HEK293 (cell line): Measurements from ENCODE around the gene SAFB.

Experiments
- CTCF ChIA-PET: fragments of 350-600 bp; formaldehyde crosslinking; extraction: SDS; loops from one replicate; lab custom pipeline; 2021; ENCODE audit warnings: antibody characterized with exemption; lab: Yijun Ruan, JAX
- POLR2A ChIA-PET: fragments of 300-600 bp; formaldehyde crosslinking; extraction: SDS; loops from one replicate; lab custom pipeline; 2020; ENCODE audit warnings: antibody characterized with exemption, inconsistent platforms; lab: Yijun Ruan, JAX
- H3K27ac ChIP-seq: fragments of 200-500 bp; sonication (Bioruptor generic); 2 replicates; pipeline ENCODE4 v1.5.1; 2014; ENCODE audit warnings: low read depth, low read length, control low read depth, inconsistent platforms; ENCODE audit errors: extremely low read depth
- H3K36me3 ChIP-seq, 2 experiments: fragments of 200-500 bp in 1 of 2; sonication (Bioruptor generic) in 1 of 2; 1 replicate in 1 of 2; 2 replicates in 1 of 2; pipeline ENCODE4 v1.5.1; 2014 to 2017; ENCODE audit warnings: inconsistent platforms in 2 of 2, low read length in 2 of 2; ENCODE audit not compliant: control insufficient read depth in 2 of 2, insufficient read depth in 1 of 2
- H3K4me1 ChIP-seq: fragments of 200-500 bp; sonication (Bioruptor generic); 2 replicates; pipeline ENCODE4 v1.5.1; 2014; ENCODE audit warnings: mild to moderate bottlenecking, low read length, inconsistent platforms; ENCODE audit not compliant: control insufficient read depth, insufficient read depth
- H3K4me3 ChIP-seq: 2 replicates; pipeline ENCODE4 v1.5.1; 2011; ENCODE audit warnings: low read depth, mild to moderate bottlenecking, control low read depth, low read length, moderate library complexity
- H3K9me3 ChIP-seq: fragments of 200-500 bp; sonication (Bioruptor generic); 2 replicates; pipeline ENCODE4 v1.5.1; 2014; ENCODE audit warnings: low read depth, low read length, inconsistent platforms; ENCODE audit not compliant: control insufficient read depth, insufficient read depth
- EGR2 ChIP-seq: fragments of 450-650 bp; formaldehyde crosslinking; IDR thresholded peaks from 2 replicates; pipeline ENCODE4 v1.5.1; 2016; ENCODE audit warnings: low read depth, missing biosample characterization, missing genetic modification characterization
- HOXC10 ChIP-seq: sonication (generic); formaldehyde crosslinking; IDR thresholded peaks from 2 replicates; pipeline ENCODE4 v1.8.1; 2023; ENCODE audit warnings: mild to moderate bottlenecking, missing genetic modification reagents
- KLF7 ChIP-seq: fragments of 450-650 bp; formaldehyde crosslinking; IDR thresholded peaks from 2 replicates; pipeline ENCODE4 v1.5.1; 2016; ENCODE audit warnings: missing biosample characterization, missing genetic modification characterization, borderline replicate concordance
- OSR2 ChIP-seq: fragments of 450-650 bp; formaldehyde crosslinking; IDR thresholded peaks from 2 replicates; pipeline ENCODE4 v1.5.1; 2016; ENCODE audit warnings: missing biosample characterization, missing genetic modification characterization
- PRDM4 ChIP-seq: fragments of 450-650 bp; formaldehyde crosslinking; IDR thresholded peaks from 2 replicates; pipeline ENCODE4 v1.5.1; 2017; ENCODE audit warnings: missing biosample characterization, missing genetic modification characterization
- SCRT2 ChIP-seq: fragments of 450-650 bp; formaldehyde crosslinking; IDR thresholded peaks from 2 replicates; pipeline ENCODE4 v1.5.1; 2016; ENCODE audit warnings: missing biosample characterization, missing genetic modification characterization
- SP7 ChIP-seq: fragments of 450-650 bp; formaldehyde crosslinking; IDR thresholded peaks from 2 replicates; pipeline ENCODE4 v1.5.1; 2016; ENCODE audit warnings: missing biosample characterization, missing genetic modification characterization
- YY1 ChIP-seq: fragments of 450-650 bp; formaldehyde crosslinking; IDR thresholded peaks from 2 replicates; pipeline ENCODE4 v1.5.1; 2018; ENCODE audit warnings: missing biosample characterization, missing genetic modification characterization
- ZBTB11 ChIP-seq: fragments of 450-650 bp; formaldehyde crosslinking; conservative IDR thresholded peaks from 2 replicates; pipeline ENCODE4 v1.5.1; 2016; ENCODE audit warnings: low read depth, missing biosample characterization, missing genetic modification characterization
- ZFP37 ChIP-seq: fragments of 450-650 bp; formaldehyde crosslinking; IDR thresholded peaks from 2 replicates; pipeline ENCODE4 v1.5.1; 2016; ENCODE audit warnings: missing biosample characterization, missing genetic modification characterization
- ZNF121 ChIP-seq: fragments of 450-650 bp; formaldehyde crosslinking; IDR thresholded peaks from 2 replicates; pipeline ENCODE4 v1.5.1; 2016; ENCODE audit warnings: missing biosample characterization, missing genetic modification characterization
- ZNF146 ChIP-seq: fragments of 450-650 bp; formaldehyde crosslinking; IDR thresholded peaks from 2 replicates; pipeline ENCODE4 v1.5.1; 2016; ENCODE audit warnings: missing biosample characterization, missing genetic modification characterization
- ZNF148 ChIP-seq: fragments of 450-650 bp; formaldehyde crosslinking; IDR thresholded peaks from 2 replicates; pipeline ENCODE4 v1.5.0; 2017; ENCODE audit warnings: missing biosample characterization, missing genetic modification characterization, borderline replicate concordance
- ZNF214 ChIP-seq: fragments of 450-650 bp; formaldehyde crosslinking; IDR thresholded peaks from 2 replicates; pipeline ENCODE4 v1.5.1; 2017; ENCODE audit warnings: missing biosample characterization, mild to moderate bottlenecking, missing genetic modification characterization, borderline replicate concordance
- ZNF341 ChIP-seq: fragments of 450-650 bp; formaldehyde crosslinking; IDR thresholded peaks from 2 replicates; pipeline ENCODE4; 2016; ENCODE audit warnings: low read depth, missing biosample characterization, missing genetic modification characterization
- ZNF350 ChIP-seq: fragments of 450-650 bp; formaldehyde crosslinking; IDR thresholded peaks from 2 replicates; pipeline ENCODE4 v1.5.0; 2017; ENCODE audit warnings: missing biosample characterization, mild to moderate bottlenecking, missing genetic modification characterization
- ZNF501 ChIP-seq: fragments of 450-650 bp; formaldehyde crosslinking; IDR thresholded peaks from 2 replicates; pipeline ENCODE4 v1.5.1; 2016; ENCODE audit warnings: missing biosample characterization, missing genetic modification characterization
- ZNF660 ChIP-seq: fragments of 450-650 bp; IDR thresholded peaks from 2 replicates; pipeline ENCODE4 v1.5.1; 2018; ENCODE audit warnings: missing biosample characterization, mild to moderate bottlenecking, missing genetic modification characterization
- ZNF692 ChIP-seq: fragments of 450-650 bp; formaldehyde crosslinking; IDR thresholded peaks from 2 replicates; pipeline ENCODE4 v1.5.1; 2016; ENCODE audit warnings: missing biosample characterization, missing genetic modification characterization
- ZSCAN5A ChIP-seq: fragments of 450-650 bp; formaldehyde crosslinking; IDR thresholded peaks from 2 replicates; pipeline ENCODE4 v1.5.1; 2016; ENCODE audit warnings: missing biosample characterization, missing genetic modification characterization

The SAFB gene

GRCh38 chr19:5621945-5622464, 878 bp upstream of the SAFB start:
- peaks cover 22 to 74% of the 10 kb centered on the region in 2 experiments for H3K36me3 ChIP-seq
- TF ChIP-seq HOXC10 (CRISPR knock-in tag) (no peak), ZNF214 (tag by site-specific recombination) (no peak), ZNF121 (tag by site-specific recombination) (peak; percentile 86; the same call in 1 of the 2 replicates), ZFP37 (tag by site-specific recombination) (0 out of 2 replicates have a peak, but pooled peaks have one; percentile 18), SCRT2 (tag by site-specific recombination) (peak; percentile 86), KLF7 (tag by site-specific recombination) (no peak), ZNF501 (tag by site-specific recombination) (0 out of 2 replicates have a peak, but pooled peaks have one; percentile 14), ZNF692 (tag by site-specific recombination) (no peak), ZSCAN5A (tag by site-specific recombination) (no peak), YY1 (tag by site-specific recombination) (no peak), SP7 (tag by site-specific recombination) (0 out of 2 replicates have a peak, but pooled peaks have one; percentile 14), ZNF146 (tag by site-specific recombination) (0 out of 2 replicates have a peak, but pooled peaks have one; percentile 6), EGR2 (no peak), ZNF350 (tag by site-specific recombination) (no peak), ZNF148 (tag by site-specific recombination) (no peak)
- peaks cover 13% of the 10 kb centered on the region for H3K4me1 ChIP-seq
- no peaks in the 10 kb centered on the region for H3K9me3 ChIP-seq
- POLR2A ChIA-PET: interaction anchor here (0.6 to 5.5 kb wide), 23 partner anchors 9 to 795 kb away, joined by 3 to 49 read pairs (median 4); partner anchors contain the start of genes CATSPERD, LONP1, RPL36 and TINCR
- peak overlapping the region; percentile 63 for H3K4me3 ChIP-seq
- CTCF ChIA-PET: interaction anchor here (0.8 to 1.0 kb wide), 2 partner anchors 11 to 17 kb away, joined by 4 to 6 read pairs; no protein-coding TSS in a partner anchor
- H3K27ac ChIP-seq: peak overlapping the region; percentile 89

- POLR2A ChIA-PET: interaction anchor here (0.6 to 5.5 kb wide), 21 partner anchors 12 to 469 kb away, joined by 3 to 49 read pairs (median 4); partner anchors contain the start of genes MICOS13, RPL36, TINCR and VMAC
- peaks cover 30 to 74% of the 10 kb centered on the region in 2 experiments for H3K36me3 ChIP-seq
- CTCF ChIA-PET: interaction anchor here (0.6 to 1.0 kb wide), 3 partner anchors 9 to 1580 kb away, joined by 3 to 6 read pairs (median 5); no protein-coding TSS in a partner anchor
- H3K27ac ChIP-seq: peak overlapping the region; percentile 89
- H3K9me3 ChIP-seq: no peaks in the 10 kb centered on the region
- H3K4me3 ChIP-seq: peak overlapping the region; percentile 93
- peaks cover 18% of the 10 kb centered on the region for H3K4me1 ChIP-seq
- TF ChIP-seq OSR2 (tag by site-specific recombination) (no peak), ZBTB11 (tag by site-specific recombination) (peak; percentile 63), ZNF341 (tag by site-specific recombination) (no peak), ZNF660 (tag by site-specific recombination) (0 out of 2 replicates have a peak, but pooled peaks have one; percentile 6), PRDM4 (tag by site-specific recombination) (peak; percentile 85)
Observed at GRCh38 chr19:5623397-5624017, 624 bp downstream of the SAFB start.
